SK-N-SH treated with all-trans-retinoic acid at 6 μM for 48 hours (cell line): ENCODE data around the gene MAP3K20.
A peak's percentile ranks its signal among the peaks of the same experiment; 100 is the strongest.

Experiments
- ATAC-seq: fragments of 200-7000 bp; cut with Tn5 transposase; 3 replicates; pipeline ENCODE4 v1.9.1; 2020; ENCODE audit warnings: mild to moderate bottlenecking, moderate library complexity
- ARNTL ChIP-seq: fragments of 450-650 bp; formaldehyde crosslinking; IDR thresholded peaks from 2 replicates; pipeline ENCODE4 v1.5.0; 2020; ENCODE audit warnings: low read depth, mild to moderate bottlenecking, moderate library complexity, borderline replicate concordance
- BACH2 ChIP-seq: fragments of 250-450 bp; sonication (Bioruptor Pico); IDR thresholded peaks from 2 replicates; pipeline ENCODE4 v1.9.0; 2021; ENCODE audit warnings: mild to moderate bottlenecking, borderline replicate concordance
- CREB5 ChIP-seq: fragments of 250-450 bp; sonication (Bioruptor Pico); IDR thresholded peaks from 2 replicates; pipeline ENCODE4 v1.5.1; 2020; ENCODE audit warnings: low read depth, mild to moderate bottlenecking, moderate library complexity
- CSDC2 ChIP-seq: fragments of 250-450 bp; sonication (Bioruptor Pico); IDR thresholded peaks from 2 replicates; pipeline ENCODE4 v1.5.0; 2020; ENCODE audit warnings: mild to moderate bottlenecking, moderate library complexity
- ESRRG ChIP-seq: fragments of 250-450 bp; sonication (Bioruptor Pico); IDR thresholded peaks from 2 replicates; pipeline ENCODE4 v1.6.1; 2021; ENCODE audit warnings: mild to moderate bottlenecking
- GLIS3 ChIP-seq: fragments of 250-450 bp; sonication (Bioruptor Pico); IDR thresholded peaks from 2 replicates; pipeline ENCODE4 v1.5.0; 2020; ENCODE audit warnings: mild to moderate bottlenecking, moderate library complexity
- ISL1 ChIP-seq: fragments of 250-450 bp; sonication (Bioruptor Pico); IDR thresholded peaks from 2 replicates; pipeline ENCODE4 v2.1.2; 2022; ENCODE audit warnings: mild to moderate bottlenecking, moderate library complexity
- OSR1 ChIP-seq: fragments of 250-450 bp; sonication (Bioruptor Pico); IDR thresholded peaks from 2 replicates; pipeline ENCODE4 v1.8.0; 2022; ENCODE audit warnings: moderate library complexity, mild to moderate bottlenecking, inconsistent platforms
- POU6F1 ChIP-seq: fragments of 250-450 bp; sonication (Bioruptor Pico); IDR thresholded peaks from 2 replicates; pipeline ENCODE4 v1.8.0; 2021; ENCODE audit warnings: low read depth, mild to moderate bottlenecking, moderate library complexity, borderline replicate concordance
- PPARA ChIP-seq: fragments of 250-450 bp; sonication (Bioruptor Pico); IDR thresholded peaks from 2 replicates; pipeline ENCODE4 v1.5.0; 2020; ENCODE audit warnings: mild to moderate bottlenecking, borderline replicate concordance
- RARB ChIP-seq: fragments of 250-450 bp; sonication (Bioruptor Pico); IDR thresholded peaks from 2 replicates; pipeline ENCODE4 v1.8.0; 2021; ENCODE audit warnings: mild to moderate bottlenecking, moderate library complexity
- SNAI2 ChIP-seq: fragments of 250-450 bp; sonication (Bioruptor Pico); IDR thresholded peaks from 2 replicates; pipeline ENCODE4 v1.5.0; 2020; ENCODE audit warnings: mild to moderate bottlenecking, moderate library complexity
- TCF4 ChIP-seq: fragments of 250-450 bp; sonication (Bioruptor Pico); IDR thresholded peaks from 2 replicates; pipeline ENCODE4 v1.8.0; 2021; ENCODE audit warnings: mild to moderate bottlenecking, moderate library complexity, borderline replicate concordance
- TSHZ2 ChIP-seq: fragments of 250-450 bp; sonication (Bioruptor Pico); IDR thresholded peaks from 2 replicates; pipeline ENCODE4 v1.5.0; 2020; ENCODE audit warnings: mild to moderate bottlenecking, moderate library complexity
- ZFP3 ChIP-seq: fragments of 250-450 bp; sonication (Bioruptor Pico); IDR thresholded peaks from 2 replicates; pipeline ENCODE4 v1.5.0; 2020; ENCODE audit warnings: mild to moderate bottlenecking, moderate library complexity
- ZFP30 ChIP-seq: fragments of 450-650 bp; formaldehyde crosslinking; IDR thresholded peaks from 2 replicates; pipeline ENCODE4 v1.5.0; 2022; ENCODE audit warnings: mild to moderate bottlenecking, moderate library complexity
- ZNF565 ChIP-seq: fragments of 450-650 bp; formaldehyde crosslinking; conservative IDR thresholded peaks from 2 replicates; pipeline ENCODE4 v1.5.0; 2020; ENCODE audit warnings: low read depth, mild to moderate bottlenecking, moderate library complexity
- ZNF70 ChIP-seq: fragments of 450-650 bp; formaldehyde crosslinking; IDR thresholded peaks from 2 replicates; pipeline ENCODE4 v1.5.0; 2020; ENCODE audit warnings: mild to moderate bottlenecking, moderate library complexity
- ZNF8 ChIP-seq: fragments of 450-650 bp; formaldehyde crosslinking; IDR thresholded peaks from 2 replicates; pipeline ENCODE4 v1.5.0; 2020; ENCODE audit warnings: mild to moderate bottlenecking, moderate library complexity
- TF ChIP-seq, protein P1 (sequence below): fragments of 250-450 bp; sonication (Bioruptor Pico); IDR thresholded peaks from 2 replicates; pipeline ENCODE4 v1.5.1; 2021; ENCODE audit warnings: mild to moderate bottlenecking, moderate library complexity

The MAP3K20 gene

DNA sequence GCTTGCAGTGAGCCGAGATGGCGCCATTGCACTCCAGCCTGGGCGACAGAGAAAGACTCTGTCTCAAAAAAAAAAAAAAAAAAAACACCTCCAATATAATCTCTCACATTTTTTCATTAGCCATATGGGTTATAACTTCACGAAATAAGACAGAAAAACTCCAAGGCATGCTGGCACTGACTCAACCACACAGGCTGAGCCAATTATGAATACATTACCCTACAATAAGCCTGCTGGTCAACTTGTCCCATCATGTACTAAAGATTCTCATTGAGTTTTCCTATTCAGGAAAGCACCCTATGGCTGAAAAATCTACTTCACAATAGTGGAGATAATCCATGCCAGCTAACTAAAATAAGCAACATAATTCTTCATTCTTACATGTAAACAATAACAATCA is 12.8 kb upstream of the MAP3K20 start:
- ATAC-seq = peak; percentile 79
- TF ChIP-seq ISL1 (CRISPR knock-in tag) (no peak), ARNTL (CRISPR knock-in tag) (no peak), TCF4 (CRISPR knock-in tag) (no peak), PPARA (CRISPR knock-in tag) (no peak), POU6F1 (CRISPR knock-in tag) (no peak), ESRRG (CRISPR knock-in tag) (no peak), ZFP30 (no peak), ZNF70 (CRISPR knock-in tag) (no peak), CSDC2 (CRISPR knock-in tag) (no peak), ZFP3 (no peak), SNAI2 (CRISPR knock-in tag) (no peak), TSHZ2 (CRISPR knock-in tag) (no peak), ZNF565 (CRISPR knock-in tag) (no peak), GLIS3 (CRISPR knock-in tag) (no peak), ZNF8 (no peak), OSR1 (CRISPR knock-in tag) (no peak), CREB5 (CRISPR knock-in tag) (no peak)
- TF ChIP-seq, protein P1, sequence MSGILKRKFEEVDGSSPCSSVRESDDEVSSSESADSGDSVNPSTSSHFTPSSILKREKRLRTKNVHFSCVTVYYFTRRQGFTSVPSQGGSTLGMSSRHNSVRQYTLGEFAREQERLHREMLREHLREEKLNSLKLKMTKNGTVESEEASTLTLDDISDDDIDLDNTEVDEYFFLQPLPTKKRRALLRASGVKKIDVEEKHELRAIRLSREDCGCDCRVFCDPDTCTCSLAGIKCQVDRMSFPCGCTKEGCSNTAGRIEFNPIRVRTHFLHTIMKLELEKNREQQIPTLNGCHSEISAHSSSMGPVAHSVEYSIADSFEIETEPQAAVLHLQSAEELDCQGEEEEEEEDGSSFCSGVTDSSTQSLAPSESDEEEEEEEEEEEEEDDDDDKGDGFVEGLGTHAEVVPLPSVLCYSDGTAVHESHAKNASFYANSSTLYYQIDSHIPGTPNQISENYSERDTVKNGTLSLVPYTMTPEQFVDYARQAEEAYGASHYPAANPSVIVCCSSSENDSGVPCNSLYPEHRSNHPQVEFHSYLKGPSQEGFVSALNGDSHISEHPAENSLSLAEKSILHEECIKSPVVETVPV (CRISPR knock-in tag) = no peak
- TF ChIP-seq, all 23 proteins: peak for 0

- TF ChIP-seq PPARA (CRISPR knock-in tag) (no peak), POU6F1 (CRISPR knock-in tag) (no peak), BACH2 (no peak), RARB (no peak), ZFP30 (no peak), ISL1 (CRISPR knock-in tag) (no peak), GLIS3 (CRISPR knock-in tag) (no peak), TSHZ2 (CRISPR knock-in tag) (no peak), SNAI2 (CRISPR knock-in tag) (no peak)
- TF ChIP-seq, all 23 proteins: peak for 0
- ATAC-seq = no peak
These were observed 11.4 kb upstream of the MAP3K20 start for GRCh38 chr2:173064151-173064805.
